HG02571 (cell line): ENCODE measurements around the gene FAM174B.
A peak's percentile ranks its signal among the peaks of the same experiment; 100 is the strongest.

Experiments used
- ATAC-seq: cut with Tn5 transposase; IDR thresholded peaks from one replicate; pipeline ENCODE4 v1.9.1; 2021; ENCODE audit warnings: mild to moderate bottlenecking, moderate library complexity; ENCODE audit not compliant: unreplicated experiment

The FAM174B gene

DNA sequence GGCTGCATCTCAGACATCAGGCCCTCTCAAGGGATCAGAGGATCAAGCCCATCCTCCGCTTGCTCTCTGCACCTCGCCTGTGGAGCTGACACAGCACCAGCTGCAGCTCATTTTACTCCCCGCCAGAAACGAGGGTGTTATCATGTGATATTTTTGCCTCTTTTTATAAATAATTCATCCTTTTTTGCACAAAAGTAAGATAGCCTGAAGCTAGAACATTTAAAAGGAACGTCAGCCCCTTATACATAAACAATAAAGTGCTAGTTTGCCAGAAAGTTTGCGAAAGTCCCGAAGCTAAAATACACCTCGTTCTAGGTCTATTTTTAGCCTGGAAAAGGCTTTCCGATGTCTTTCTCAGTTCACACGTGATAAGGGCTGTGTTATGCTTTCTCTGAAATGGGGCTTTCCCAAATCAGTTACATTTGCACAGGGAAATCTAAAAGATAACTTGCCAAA, 9.6 kb upstream of the FAM174B start:
- no peak for ATAC-seq

- no peak for ATAC-seq
Measured at GRCh38 chr15:92664178-92664900, 8.8 kb upstream of the FAM174B start.

DNA sequence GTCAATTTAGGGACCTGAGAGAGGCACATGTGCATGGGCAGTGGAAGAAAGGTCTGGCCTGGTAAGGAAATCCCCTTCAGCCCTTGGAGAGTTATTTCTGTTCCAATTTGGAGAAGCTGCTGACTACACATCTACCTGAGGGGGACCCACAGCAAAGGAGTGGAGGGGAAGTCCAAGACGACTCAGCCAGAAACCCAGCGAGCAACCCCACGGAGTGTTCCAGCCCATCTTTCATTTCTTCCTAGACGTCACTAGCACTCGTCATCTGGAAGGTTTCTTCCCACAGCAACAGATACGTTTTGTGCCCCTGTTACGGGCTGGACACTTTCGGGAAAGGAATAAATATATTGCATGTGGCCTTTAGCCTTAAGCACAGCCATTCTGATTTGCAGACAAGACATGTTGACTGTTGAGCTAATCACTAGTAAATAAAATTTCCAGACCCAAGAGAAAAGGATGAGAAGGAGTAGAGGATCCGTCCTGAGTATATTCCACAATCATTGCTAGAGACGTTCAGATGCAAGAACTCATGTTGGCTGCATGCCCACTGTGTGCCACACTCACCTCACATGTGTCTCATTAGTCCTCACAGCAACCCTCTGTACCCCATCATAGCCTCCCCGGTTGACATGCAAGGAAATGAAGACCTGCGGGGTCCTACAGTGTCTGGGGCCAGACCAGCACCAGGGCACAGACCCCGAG, 7.8 kb upstream of the FAM174B start:
- ATAC-seq: peak; percentile 77

DNA sequence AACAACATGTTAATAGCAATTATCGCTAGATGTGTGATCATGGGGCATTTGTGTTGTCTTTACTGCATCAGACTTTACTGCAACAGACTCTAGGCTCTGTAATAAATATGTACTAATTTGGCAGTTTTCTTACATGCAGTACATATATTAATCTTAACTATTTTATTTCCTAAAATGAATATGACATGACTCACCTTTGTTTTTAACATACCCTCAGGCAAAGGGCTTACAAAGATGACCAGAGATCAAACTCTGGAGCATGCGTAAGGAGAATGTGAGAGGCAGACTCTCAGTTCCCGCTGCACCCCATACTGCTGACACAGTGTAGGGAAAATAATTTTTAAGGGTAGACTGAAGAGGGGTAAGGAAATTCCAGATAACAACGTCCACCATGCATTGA, 7.2 kb upstream of the FAM174B start:
- peak; percentile 16 for ATAC-seq

GRCh38 chr15:92661956-92662355, 6.4 kb upstream of the FAM174B start:
- no peak for ATAC-seq

DNA sequence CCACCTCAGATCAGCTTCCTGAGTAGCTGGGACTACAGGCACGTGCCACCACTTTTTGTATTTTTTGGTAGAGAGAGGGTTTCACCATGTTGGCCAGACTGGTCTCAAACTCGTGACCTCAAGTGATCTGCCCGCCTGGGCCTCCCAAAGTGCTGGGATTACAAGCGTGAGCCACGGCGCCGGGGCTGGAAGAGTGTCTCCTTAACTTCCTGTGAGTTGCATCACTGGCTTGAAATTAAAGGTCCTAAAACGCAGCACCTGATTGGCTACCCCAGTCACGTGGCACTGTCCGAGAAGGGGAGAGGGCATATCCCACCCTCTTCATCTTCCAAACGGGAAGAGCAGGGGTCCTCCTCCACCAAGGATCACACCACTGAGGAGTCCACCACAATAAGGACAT, 5.5 kb upstream of the FAM174B start:
- no peak for ATAC-seq

DNA sequence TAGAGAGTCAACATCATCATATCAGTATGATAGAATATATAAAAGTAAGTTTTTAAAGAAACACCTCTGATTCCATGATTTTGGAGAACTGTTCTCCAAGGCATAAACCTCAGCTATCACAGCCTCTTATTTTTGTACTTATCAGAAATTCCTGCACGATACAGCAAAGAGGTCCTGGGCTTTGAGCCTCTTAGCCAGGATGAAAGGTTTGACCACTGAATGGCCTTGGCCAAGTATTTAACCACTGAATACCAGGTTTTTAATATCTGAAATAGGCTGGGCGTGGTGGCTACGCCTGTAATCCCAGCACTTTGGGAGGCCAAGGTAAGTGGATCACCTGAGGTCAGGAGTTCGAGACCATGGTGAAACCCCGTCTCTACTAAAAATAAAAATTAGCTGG, 1.9 kb upstream of the FAM174B start:
- ATAC-seq: no peak

DNA sequence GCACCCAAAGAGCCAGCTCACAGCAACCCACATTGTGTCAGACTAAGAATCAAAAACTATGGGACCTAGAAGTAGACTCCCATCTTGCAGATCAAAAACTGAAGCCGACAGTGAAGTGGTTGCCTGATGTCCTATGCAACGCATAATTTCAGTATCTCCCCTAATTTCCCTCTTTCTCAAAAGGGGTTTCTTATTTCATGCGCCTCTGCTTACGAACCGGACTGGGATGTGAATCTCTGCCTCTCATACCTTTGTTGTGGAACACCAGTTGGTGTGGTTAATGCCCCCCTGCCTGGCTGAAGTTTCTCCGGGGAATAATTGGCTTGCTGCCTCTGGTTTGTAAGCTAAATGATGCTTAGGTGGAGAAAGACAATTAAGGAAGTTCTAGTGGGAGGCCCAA, 514 bp upstream of the FAM174B start:
- no peak for ATAC-seq

GRCh38 chr15:92654662-92655061, 913 bp downstream of the FAM174B start:
- ATAC-seq: no peak

DNA sequence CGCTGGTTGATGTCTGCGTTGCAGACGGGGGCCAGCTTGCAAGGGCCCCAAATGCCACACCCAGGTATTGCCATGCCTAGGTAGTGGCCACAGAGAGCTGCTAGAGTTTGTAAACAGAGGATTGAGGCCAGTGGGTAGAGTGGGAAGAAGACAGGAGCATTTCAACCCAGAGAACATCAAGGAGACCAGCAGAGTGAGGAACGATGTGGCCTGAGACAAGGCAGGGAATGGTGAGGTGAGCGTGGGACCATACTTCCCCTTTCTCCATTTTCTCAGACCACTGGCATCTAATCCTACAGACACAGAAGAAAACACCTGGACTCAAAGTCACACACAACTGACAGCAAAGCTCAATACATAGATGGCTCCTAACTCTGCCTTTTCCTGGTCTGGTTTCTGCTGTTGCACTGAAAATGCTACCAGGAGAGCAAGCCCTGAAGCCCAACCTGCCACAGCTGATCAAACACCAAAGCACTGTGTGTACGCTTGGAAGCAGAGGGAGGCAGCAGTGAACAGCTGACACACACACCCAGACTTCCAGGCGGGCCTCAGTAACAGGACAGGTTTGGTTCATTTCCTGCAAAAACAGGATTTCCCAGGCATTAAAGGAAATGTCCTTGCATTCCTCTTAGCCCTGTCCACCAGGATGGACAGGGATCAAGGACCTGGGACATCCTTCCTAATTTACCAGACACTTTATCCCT, 1.6 kb downstream of the FAM174B start:
- no peak for ATAC-seq

- ATAC-seq: no peak
Measured at GRCh38 chr15:92653366-92653765, 2.2 kb downstream of the FAM174B start.

GRCh38 chr15:92652576-92652966, 3.0 kb downstream of the FAM174B start:
- ATAC-seq: no peak

DNA sequence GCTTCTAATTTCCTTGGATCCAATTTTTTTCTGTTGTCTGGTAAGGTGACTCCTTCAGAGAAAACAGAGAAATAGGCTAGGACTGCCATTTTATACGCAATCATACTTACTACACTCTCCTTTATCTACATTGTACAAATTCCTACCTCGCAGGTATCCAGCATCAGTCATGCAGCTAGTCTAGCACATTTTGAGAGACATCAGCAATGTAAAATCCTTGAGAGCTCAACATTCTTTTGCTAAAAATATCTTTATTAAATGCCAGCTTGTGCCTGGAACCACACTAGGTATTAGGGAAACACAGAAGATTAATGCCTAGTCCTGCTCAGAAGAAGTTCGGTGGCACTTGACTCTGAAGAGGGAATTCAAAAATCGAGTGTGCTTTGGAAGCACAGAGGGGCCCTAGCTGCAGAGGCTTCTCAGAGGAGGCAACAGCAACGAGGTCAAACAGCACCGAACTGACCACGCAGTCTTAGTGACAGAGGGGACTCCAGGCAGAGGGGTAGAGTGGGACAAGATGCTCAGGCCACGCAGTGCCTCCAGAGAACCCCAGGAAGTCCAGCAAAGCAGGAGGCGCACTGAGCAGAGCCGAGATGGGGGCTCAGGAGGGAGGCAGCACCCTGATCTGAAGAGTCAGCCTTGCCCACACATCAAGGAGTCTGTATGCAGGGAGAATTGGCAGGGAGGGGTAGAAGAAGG, 3.5 kb downstream of the FAM174B start:
- ATAC-seq: no peak

DNA sequence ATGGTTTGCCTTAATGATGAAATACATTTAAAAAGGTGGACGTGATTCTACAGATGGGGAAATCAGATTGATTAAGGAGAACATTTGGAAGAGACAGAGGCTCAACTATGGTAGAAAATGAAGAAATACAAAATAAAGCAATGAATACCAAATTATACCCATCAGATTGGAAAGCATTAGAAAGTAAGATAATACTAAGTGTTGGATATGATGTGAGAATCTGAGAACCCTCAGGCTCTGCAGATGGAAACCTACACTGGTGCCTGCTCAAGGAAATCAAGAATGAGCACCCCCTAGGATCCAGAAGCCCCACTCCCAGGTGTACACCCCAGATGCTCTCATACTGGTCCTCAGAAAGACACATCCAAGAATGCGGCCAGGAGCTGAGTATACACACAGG, 4.6 kb downstream of the FAM174B start:
- no peak for ATAC-seq

DNA sequence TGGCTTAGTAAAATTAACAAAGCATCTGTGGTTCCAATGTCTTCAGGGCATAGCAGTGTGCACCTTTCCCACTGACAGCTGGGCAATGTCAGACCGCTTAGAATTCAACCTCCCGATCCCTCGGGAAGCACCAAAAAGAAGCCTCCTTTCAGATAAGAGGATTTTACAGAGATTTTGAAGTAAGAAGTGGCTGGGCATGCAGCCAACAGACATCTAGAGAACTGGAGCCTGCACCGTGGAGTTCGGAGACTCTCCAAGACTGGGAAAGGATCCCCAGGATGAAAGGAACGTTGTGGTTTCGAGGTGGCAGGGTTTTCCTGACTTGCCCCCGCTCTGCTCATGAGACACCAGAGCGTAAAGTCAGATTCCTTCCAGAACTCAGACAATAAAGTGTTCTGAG, 5.3 kb downstream of the FAM174B start:
- ATAC-seq: no peak

DNA sequence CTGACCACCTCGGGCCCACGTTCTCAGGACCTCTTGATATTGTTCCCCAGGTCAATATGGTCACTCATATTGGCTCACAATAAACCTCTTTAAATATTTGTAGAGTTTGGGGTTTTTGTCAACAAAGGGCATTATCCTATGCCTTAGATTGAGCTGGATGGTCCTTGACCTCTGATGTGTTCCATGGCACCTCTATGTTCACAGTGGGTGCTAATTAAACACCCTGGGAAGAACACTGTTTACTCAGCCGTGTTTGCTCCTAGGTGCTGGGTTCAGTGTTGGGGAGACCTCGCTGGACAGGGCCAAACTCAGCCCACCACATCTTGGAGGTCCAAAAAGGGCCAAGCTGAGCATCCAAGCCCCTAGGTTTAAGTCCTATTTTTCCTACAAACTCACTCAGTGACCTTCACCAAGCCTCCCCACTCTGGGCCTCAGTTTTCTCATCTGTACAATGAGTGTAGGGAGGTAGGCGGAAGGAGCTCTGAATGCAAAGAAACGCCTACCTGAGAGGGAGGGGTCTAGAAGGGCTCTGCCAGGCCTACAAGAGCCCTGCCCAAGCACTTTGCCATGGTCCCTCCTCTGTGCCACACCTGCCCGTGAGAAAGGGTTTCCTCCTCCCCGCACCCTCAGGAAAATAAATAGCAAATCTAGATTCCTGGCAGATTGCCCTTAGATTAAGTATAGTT, 7.2 kb downstream of the FAM174B start:
- ATAC-seq: no peak

DNA sequence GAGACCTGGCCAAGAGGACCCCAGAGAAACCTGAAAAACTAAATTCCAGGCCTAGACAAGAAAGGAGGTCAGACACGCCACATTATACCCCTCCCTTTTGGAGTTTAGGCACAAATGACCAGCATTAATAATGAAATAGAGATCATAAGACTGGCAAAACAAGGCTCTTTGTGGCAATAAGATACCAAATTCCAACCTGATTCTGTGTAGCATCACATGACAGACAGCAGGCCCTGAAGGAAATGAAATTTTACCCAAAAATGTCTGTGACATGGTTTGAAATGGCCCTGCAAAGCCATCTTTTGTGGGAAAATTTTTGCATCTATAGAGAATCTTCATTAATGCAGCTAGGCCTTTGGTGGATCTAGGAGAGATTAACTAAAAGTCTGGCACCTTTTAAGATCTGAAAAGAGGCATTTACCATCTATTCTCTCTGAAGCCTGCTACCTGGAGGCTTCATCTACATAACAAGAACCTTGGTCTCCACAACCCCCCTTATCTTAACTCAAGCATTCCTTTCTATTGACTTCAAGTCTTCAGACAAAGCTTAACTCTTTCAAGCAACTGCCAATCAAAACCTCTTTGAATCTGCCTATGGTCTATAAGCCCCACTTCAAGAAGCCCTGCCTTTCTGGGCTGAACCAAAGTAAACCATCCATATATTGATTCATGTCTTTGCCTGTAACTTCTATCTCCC, 8.0 kb downstream of the FAM174B start:
- ATAC-seq: no peak

- no peak for ATAC-seq
Measured at GRCh38 chr15:92646216-92646615, 9.4 kb downstream of the FAM174B start.

DNA sequence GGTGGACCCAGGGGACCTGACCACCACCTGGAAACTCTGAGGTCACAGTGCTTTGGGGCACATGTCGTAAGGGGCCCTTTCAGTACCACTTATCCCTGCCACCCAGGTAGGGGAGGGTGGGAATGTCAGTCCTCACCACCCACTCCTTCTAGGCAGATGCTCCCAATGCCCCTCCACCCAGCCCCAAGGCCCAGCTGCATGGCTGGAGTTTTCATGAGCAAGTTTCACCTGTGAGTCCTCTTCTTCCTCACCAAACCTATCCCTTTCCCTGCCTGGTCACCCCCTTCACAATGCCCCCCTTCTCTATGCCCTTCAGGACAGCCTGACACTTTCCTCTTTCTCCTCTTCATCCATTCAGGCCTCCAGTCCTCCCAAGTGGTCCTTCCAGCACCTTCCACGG, 9.8 kb downstream of the FAM174B start:
- no peak for ATAC-seq

DNA sequence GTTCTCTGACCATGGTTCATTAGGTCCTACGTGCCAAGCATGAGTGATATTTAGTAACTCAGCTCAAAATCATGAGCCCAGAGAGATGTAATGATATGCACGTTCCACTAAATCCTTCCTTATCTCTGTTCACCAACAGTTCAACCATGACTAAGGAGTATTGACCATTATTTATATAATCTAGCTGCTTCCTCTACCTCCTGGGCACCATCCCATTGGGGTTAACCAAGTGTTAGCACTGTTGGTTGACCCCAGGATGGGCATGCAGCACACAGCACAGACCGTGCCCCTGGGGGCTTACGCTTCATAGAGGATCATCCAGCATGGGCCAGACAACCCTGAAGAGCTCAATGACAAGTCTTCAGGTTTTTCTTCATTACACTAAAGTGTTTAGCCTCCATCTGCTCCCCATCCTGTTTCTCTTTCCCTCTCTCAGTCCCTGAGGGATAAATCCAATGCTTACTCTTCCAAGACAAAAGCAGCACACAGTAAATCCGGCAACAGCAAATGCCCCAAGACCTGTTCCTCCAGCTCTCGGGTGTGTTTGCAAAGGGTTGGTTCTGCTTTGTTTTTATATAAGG, 10.4 kb downstream of the FAM174B start:
- no peak for ATAC-seq
